ENCODE data around the gene ATP2A3.

ATP2A3 gene

DNA sequence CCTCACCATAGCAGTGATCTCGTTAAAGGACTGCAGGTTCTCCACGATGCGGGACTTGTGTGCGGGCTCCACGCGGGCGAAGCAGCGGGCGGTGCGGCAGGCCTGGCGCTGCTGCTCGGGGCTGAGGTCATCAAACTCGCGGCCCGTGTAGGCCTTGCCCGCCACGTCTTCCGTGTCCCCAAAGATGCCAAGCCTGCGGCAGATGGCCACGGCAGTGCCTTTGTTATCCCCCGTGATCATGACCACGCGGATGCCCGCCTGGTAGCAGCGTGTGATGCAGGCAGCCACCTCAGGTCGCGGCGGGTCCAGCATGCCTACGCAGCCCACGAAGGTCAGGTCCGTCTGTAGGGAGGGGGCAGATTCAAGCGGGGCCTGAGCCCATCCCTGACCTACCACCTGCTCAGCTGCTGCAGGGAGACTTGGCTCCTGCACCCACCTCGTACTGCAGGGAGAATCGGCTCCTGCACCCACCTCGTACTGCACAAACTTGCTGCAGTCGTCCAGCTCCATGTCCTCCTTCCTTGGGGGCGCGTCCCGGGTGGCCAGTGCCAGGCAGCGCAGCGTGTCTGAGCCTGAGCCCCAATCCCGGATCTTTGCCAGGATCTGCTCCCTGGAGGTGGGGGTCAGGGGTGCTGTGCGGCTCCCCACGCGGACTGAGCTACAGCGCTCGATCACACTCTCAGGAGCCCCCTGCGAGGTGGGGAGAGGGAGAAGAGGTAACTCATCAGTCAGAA is 23.1 kb downstream of the ATP2A3 start:
- no peak for DNase-seq (ENCODE audit: insufficient read length, low spot score)
- TF ChIP-seq, protein P1, sequence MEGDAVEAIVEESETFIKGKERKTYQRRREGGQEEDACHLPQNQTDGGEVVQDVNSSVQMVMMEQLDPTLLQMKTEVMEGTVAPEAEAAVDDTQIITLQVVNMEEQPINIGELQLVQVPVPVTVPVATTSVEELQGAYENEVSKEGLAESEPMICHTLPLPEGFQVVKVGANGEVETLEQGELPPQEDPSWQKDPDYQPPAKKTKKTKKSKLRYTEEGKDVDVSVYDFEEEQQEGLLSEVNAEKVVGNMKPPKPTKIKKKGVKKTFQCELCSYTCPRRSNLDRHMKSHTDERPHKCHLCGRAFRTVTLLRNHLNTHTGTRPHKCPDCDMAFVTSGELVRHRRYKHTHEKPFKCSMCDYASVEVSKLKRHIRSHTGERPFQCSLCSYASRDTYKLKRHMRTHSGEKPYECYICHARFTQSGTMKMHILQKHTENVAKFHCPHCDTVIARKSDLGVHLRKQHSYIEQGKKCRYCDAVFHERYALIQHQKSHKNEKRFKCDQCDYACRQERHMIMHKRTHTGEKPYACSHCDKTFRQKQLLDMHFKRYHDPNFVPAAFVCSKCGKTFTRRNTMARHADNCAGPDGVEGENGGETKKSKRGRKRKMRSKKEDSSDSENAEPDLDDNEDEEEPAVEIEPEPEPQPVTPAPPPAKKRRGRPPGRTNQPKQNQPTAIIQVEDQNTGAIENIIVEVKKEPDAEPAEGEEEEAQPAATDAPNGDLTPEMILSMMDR (IDR thresholded peaks at IDR 0.05; ENCODE audit: insufficient read depth, missing control alignments), result no peak
- no peak for FAIRE-seq

DNA sequence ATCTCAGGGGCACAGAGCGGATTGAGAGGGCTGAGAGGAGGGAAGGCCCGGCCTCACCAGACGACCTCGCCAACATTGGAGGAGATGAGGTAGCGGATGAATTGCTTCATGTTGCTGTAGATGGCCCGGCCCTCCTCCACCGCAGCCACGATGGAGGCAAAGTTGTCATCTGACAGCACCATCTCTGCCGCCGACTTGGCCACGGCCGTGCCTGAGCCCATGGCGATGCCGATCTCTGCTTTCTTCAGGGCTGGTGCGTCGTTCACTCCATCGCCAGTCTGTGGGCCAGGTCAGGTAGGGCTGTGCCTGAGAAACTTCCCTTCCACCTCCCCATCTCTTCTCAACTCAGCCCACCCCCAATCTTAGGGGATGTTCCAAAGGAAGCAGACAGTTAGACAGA is 26.9 kb downstream of the ATP2A3 start:
- TF ChIP-seq, protein P1 (IDR thresholded peaks at IDR 0.05; ENCODE audit: insufficient read depth, missing control alignments), result no peak
- no peak for DNase-seq (ENCODE audit: insufficient read length, low spot score)
- FAIRE-seq, result no peak

DNA sequence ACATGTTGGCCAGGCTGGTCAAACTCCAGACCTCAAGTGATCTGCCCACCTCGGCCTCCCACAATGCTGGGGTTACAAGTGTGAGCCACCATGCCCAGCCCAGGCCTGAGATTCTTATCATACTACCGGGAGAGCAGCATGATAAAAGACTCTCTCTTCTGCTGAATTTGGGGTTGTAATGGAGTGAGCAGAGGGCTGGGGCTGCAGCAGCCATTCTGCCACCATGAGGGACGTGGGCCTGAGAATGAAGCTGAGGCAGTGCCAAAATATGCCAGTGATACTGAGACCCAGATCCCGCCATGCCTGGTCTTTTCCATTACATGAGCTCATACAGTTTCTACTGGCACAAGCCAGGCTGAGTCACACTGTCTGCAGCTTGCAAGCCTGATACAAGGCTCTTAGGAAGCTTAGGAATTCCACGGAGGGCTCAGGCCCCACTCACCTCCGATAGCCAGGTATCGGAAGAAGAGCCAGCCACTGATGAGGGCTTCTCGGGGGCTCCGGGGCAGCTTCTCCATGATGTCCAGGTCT is 28.3 kb downstream of the ATP2A3 start:
- TF ChIP-seq, protein P1 (IDR thresholded peaks at IDR 0.05; ENCODE audit: insufficient read depth, missing control alignments), result no peak
- no peak for FAIRE-seq
- no peak for DNase-seq (ENCODE audit: insufficient read length, low spot score)

DNA sequence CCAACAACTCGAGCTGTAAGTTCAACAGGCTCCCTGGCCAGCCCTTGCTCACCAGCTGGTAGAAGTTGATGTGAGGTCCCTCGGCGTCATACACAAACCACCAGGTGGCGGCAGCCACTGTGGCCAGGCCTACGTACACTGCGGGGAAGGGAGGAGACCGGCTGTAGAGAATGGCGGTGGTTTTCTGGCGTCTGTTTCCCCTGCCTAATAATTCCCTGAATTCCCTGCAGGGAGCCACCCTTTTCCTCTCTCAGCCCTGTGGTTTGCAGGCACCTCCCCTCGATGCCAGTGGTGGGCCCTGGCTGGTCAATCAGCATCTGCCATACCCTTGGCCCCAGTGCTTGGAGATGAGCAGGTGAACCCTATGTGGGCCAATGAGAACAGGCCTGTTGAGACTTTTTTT is 29.1 kb downstream of the ATP2A3 start:
- FAIRE-seq, result no peak
- DNase-seq (ENCODE audit: insufficient read length, low spot score), result no peak
- TF ChIP-seq, protein P1 (IDR thresholded peaks at IDR 0.05; ENCODE audit: insufficient read depth, missing control alignments), result peak; percentile 49

DNA sequence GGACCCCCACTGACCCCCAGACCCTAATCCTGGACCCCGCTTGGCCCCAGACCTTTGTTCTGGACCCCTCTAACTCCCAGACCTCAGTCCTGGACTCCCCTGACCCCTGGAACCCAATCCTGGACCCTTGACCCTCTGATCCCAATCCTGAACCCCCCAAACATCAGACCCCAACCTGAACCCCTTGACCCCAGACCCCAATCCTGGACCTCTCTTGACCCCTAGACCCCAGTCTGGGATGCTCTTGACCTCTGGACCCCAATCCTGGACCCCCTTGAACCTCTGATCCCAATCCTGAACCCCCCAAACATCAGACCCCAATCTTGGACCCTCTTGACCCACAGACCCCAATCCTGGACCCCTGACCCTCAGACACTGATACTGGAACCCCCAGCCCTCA is 34.5 kb downstream of the ATP2A3 start:
- FAIRE-seq (no peak), DNase-seq (ENCODE audit: insufficient read length, low spot score) (no peak)
- TF ChIP-seq, protein P1 (IDR thresholded peaks at IDR 0.05; ENCODE audit: insufficient read depth, missing control alignments), result no peak

DNA sequence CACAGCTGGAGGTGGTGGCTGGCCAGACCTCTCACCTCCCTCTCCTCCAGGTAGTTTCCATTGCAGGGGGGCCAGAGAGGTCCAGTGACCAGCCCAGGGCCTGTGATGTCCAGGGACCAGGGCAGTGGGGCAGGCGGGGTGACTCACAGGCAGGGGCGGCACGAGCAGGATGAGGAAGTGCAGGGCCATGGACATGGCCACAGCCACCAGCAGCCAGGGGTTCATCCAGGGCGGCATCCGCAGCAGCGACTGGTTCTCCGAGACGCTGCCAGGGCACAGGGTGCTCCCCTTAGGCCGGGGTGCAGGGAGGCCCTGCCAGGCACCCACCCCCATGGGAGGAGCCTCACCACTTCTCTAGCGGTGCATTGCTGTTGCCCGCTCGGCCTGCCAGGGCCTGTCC is 35.1 kb downstream of the ATP2A3 start:
- TF ChIP-seq, protein P1 (IDR thresholded peaks at IDR 0.05; ENCODE audit: insufficient read depth, missing control alignments), result no peak
- DNase-seq (ENCODE audit: insufficient read length, low spot score) (no peak), FAIRE-seq (no peak)

DNA sequence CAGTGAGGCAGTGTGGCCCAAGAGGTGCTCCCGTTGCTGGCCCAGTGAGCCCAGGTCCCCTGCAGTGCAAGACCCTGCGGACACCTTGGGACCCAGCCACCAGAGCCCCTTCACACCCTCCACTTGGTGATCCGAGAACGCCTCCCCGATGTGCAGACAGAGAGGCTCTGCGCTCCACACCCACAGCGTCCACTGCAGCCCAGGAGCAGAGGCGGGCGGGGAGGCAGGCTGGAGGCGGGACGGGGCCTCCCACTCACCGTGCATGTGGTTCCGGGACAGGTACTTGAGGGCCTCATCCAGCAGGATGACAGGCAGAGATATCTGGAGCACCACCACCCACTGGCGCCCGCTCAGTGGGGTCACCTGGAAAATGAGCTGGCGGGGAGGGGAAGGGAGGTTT is 35.8 kb downstream of the ATP2A3 start:
- TF ChIP-seq, protein P1 (IDR thresholded peaks at IDR 0.05; ENCODE audit: insufficient read depth, missing control alignments), result no peak
- FAIRE-seq (no peak), DNase-seq (ENCODE audit: insufficient read length, low spot score) (no peak)

Measured in D721Med (cell line).